BJ (cell line): ENCODE results near the gene NCK2. TPM values are rescaled to one million over a fixed set of nuclear protein-coding genes. Genes with fewer than 3 reads are reported as not detected.

Experiments used
- CTCF ChIA-PET: fragments of 350-600 bp; formaldehyde crosslinking; extraction: SDS; loops from one replicate; lab custom pipeline; 2021; ENCODE audit warnings: antibody characterized with exemption, inconsistent platforms; lab: Yijun Ruan, JAX
- POLR2A ChIA-PET: fragments of 300-600 bp; sonication (Branson Sonifier 250); formaldehyde crosslinking; extraction: SDS; loops from one replicate; lab custom pipeline; 2021; ENCODE audit warnings: antibody characterized with exemption; lab: Charles Lee
- DNase-seq: peaks from one replicate; pipeline ENCODE4 v3.0.0-alpha.2; 2011; ENCODE audit warnings: low read depth
- H3K27me3 ChIP-seq: 2 replicates; pipeline ENCODE4 v1.6.0; 2011; ENCODE audit warnings: low read length; ENCODE audit not compliant: control insufficient read depth, insufficient read depth
- H3K36me3 ChIP-seq: 2 replicates; pipeline ENCODE4 v1.5.1; 2011; ENCODE audit warnings: low read length; ENCODE audit not compliant: control insufficient read depth, insufficient read depth
- H3K4me3 ChIP-seq: 2 replicates; pipeline ENCODE4 v1.5.1; 2011; ENCODE audit warnings: low read depth, mild to moderate bottlenecking, control low read depth, low read length
- polyA plus RNA-seq: library from polyadenylated mRNA; depleted of rRNA; stranded (reverse); fragments of >200 nt; gene quantifications from 2 replicates; pipeline ENCODE4 v1.2.3, GENCODE V29; 2011
- TF ChIP-seq, protein P1 (sequence below): IDR thresholded peaks from 2 replicates; pipeline ENCODE4 v1.5.1; 2011; ENCODE audit warnings: low read depth, mild to moderate bottlenecking, control low read depth, inconsistent platforms, low read length, moderate library complexity; ENCODE audit not compliant: insufficient read depth

NCK2 gene
- polyA plus RNA-seq, 1 experiment = 32.9 TPM

GRCh38 chr2:105858868-105859693, 114.4 kb downstream of the NCK2 start:
- POLR2A ChIA-PET = no interaction called here
- peaks cover 2% of the 10 kb centered on the region for H3K36me3 ChIP-seq
- H3K27me3 ChIP-seq = no peaks in the 10 kb centered on the region
- no peak overlapping the region for H3K4me3 ChIP-seq
- TF ChIP-seq, protein P1, sequence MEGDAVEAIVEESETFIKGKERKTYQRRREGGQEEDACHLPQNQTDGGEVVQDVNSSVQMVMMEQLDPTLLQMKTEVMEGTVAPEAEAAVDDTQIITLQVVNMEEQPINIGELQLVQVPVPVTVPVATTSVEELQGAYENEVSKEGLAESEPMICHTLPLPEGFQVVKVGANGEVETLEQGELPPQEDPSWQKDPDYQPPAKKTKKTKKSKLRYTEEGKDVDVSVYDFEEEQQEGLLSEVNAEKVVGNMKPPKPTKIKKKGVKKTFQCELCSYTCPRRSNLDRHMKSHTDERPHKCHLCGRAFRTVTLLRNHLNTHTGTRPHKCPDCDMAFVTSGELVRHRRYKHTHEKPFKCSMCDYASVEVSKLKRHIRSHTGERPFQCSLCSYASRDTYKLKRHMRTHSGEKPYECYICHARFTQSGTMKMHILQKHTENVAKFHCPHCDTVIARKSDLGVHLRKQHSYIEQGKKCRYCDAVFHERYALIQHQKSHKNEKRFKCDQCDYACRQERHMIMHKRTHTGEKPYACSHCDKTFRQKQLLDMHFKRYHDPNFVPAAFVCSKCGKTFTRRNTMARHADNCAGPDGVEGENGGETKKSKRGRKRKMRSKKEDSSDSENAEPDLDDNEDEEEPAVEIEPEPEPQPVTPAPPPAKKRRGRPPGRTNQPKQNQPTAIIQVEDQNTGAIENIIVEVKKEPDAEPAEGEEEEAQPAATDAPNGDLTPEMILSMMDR = no peak
- CTCF ChIA-PET = interaction anchor here (1.3 kb wide), 1 partner anchor 11 kb away, joined by 4 read pairs; no protein-coding TSS in a partner anchor
- DNase-seq = no peak

- Histone ChIP-seq H3K36me3 (peaks cover 2% of the 10 kb centered on the region), H3K27me3 (no peaks in the 10 kb centered on the region), H3K4me3 (no peak overlapping the region)
- POLR2A ChIA-PET = no interaction called here
- no peak for DNase-seq
- CTCF ChIA-PET = no interaction called here
- TF ChIP-seq, protein P1 = no peak
These were observed 114.9 kb downstream of the NCK2 start for GRCh38 chr2:105859694-105859951.

GRCh38 chr2:105860567-105860966, 115.9 kb downstream of the NCK2 start:
- ChIA-PET POLR2A (no interaction called here), CTCF (no interaction called here)
- TF ChIP-seq, protein P1 = no peak

DNA sequence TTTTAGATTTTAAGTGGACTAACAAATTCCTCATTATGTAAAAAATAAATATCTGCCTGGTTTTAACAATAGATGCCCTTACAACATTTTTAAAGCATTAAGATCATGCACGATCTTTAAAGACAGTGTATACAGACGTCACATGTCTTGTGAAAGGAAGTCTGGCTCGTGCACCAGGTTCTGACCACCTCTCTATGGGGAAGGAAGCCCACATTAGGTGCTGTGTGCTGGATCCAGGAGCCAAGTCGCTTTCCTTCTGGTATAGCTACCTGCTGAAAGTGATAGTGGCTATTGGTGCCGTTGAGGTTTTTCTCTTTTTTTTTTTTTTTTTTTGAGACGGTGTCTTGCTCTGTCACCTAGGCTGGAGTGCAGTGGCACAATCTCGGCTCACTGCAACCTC, 116.5 kb downstream of the NCK2 start:
- H3K27me3 ChIP-seq = no peaks in the 10 kb centered on the region
- peaks cover 1% of the 10 kb centered on the region; the same call in 1 of the 2 replicates for H3K36me3 ChIP-seq
- TF ChIP-seq, protein P1 = no peak
- DNase-seq = no peak
- ChIA-PET POLR2A (no interaction called here), CTCF (no interaction called here)
- no peak overlapping the region for H3K4me3 ChIP-seq

More at GRCh38 chr2:105860567-105860966, 115.9 kb downstream of the NCK2 start:
- no peak for DNase-seq
- Histone ChIP-seq H3K36me3 (peaks cover 2% of the 10 kb centered on the region), H3K4me3 (no peak overlapping the region), H3K27me3 (no peaks in the 10 kb centered on the region)

- ChIA-PET POLR2A (no interaction called here), CTCF (no interaction called here)
- DNase-seq = no peak
- TF ChIP-seq, protein P1 = no peak
- Histone ChIP-seq H3K4me3 (no peak overlapping the region), H3K27me3 (no peaks in the 10 kb centered on the region), H3K36me3 (no peaks in the 10 kb centered on the region; the same call in 1 of the 2 replicates)
These were observed 118.1 kb downstream of the NCK2 start for GRCh38 chr2:105862843-105863242.
